GM21576 (cell line): ENCODE results near the gene FLT1.

Source experiments
- ATAC-seq: cut with Tn5 transposase; IDR thresholded peaks from one replicate; pipeline ENCODE4 v1.9.1; 2021; ENCODE audit warnings: mild to moderate bottlenecking, moderate library complexity; ENCODE audit not compliant: unreplicated experiment

The FLT1 gene

DNA sequence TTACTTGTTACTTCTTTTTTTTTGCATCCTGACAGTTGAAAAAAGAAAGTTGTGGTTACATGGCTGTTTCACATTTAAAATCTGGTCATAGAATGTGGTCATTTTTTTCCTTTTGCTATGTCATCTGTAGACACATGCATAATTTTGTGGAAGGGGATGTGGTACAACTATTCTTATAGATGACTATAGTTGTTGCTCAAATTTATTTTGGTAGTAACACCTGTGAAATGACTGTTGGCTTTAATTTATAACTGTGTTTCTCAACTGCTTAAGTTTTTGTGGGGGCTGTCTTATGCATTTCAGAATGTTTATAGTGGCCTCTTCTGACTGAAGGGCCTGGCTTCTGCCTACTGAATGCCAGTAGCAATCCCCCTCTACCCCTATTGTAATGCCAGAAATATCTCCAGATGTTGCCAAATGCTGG, 226.1 kb downstream of the FLT1 start:
- peak; percentile 94 for ATAC-seq

DNA sequence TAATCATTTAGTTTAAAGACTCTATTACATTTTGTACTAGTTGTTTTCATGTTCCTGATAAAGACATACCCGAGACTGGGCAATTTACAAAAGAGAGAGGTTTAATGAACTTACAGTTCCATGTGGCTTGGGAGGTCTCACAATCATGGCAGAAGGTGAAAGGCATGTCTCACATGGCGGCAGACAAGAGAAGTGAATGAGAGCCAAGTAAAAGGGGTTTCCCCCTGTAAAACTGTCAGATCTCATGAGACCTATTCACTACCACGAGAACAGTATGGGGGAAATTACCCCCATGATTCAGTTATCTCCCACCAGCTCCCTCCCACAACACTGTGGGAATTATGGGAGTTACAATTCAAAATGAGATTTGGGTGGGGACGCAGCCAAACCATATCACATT, 227.4 kb downstream of the FLT1 start:
- ATAC-seq: no peak

DNA sequence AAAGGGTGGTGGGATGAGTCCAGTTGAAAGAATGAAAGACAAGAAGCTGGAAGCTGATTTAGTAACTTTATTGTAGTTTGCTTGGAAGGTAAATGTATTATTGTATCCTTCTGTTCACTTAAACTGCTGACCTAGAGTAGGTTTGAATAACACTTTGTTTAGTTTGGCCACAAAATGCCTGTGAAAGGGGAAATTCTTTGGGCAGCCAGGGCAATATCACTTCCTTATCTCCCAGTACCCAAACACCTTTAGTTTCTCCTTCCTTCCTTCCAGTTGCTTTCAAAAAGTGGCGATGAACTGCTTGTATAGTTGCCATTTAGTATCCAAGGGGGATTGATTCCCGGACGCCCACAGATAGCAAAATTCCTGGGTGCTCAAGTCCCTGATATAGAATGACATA, 236.5 kb downstream of the FLT1 start:
- no peak for ATAC-seq

GRCh38 chr13:28257305-28257704, 237.6 kb downstream of the FLT1 start:
- ATAC-seq: no peak

GRCh38 chr13:28252547-28252946, 242.4 kb downstream of the FLT1 start:
- ATAC-seq: no peak

DNA sequence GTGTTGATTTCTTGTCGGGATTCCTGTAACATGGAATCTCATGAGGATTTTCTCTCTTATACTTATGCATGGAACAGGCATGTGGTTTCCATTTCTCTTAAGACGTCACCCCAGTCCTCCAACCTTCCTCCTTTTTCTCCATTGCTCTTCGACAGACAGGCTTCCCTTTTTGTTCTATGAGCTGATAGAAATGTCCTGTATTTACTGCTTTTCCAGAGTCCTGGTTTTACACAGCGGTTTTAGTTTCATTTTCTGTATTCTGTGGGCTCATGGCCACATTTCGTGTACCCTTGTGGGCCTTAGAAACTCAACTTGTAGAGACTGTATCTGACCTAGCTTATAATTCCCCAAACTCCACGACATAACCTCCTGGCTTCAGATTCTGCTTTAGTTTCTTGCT, 243.5 kb downstream of the FLT1 start:
- ATAC-seq: no peak

DNA sequence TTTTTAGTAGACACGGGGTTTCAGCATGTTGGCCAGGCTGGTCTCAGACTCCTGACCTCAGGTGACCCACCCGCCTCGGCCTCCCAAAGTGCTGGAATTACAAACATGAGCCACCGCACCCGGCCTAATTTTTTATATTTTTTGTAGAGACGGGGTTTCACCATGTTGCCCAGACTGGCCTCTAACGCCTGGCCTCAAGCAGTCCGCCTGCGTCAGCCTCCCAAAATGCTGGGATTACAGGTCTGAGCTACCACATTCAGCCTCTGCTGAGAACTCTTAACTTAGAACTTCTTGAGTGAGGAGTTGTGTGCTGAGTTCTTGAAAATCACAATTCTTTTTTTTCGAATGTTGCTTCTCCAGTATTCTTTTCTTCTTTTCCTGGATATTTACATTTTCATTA, 244.4 kb downstream of the FLT1 start:
- ATAC-seq: no peak
